Bronchial epithelial cell (primary cell): ENCODE measurements around the gene ZMYND8. TPM values are rescaled to one million over a fixed set of nuclear protein-coding genes. Genes with fewer than 3 reads are reported as not detected.

Source experiments
- DNase-seq: peaks from one replicate; pipeline ENCODE4 v3.0.0-alpha.2; 2010; ENCODE audit warnings: low read depth
- FAIRE-seq: peaks from 2 replicates; lab custom pipeline; 2011; peaks lifted over from hg19 to GRCh38; lab: Jason Lieb, UNC
- H3K27me3 ChIP-seq: 2 replicates; pipeline ENCODE4 v1.5.1; 2011; ENCODE audit warnings: low read length; ENCODE audit not compliant: control insufficient read depth, insufficient read depth
- H3K36me3 ChIP-seq: 2 replicates; pipeline ENCODE4 v1.5.1; 2011; ENCODE audit warnings: low read length; ENCODE audit not compliant: control insufficient read depth, insufficient read depth
- H3K4me3 ChIP-seq: 2 replicates; pipeline ENCODE4 v1.5.1; 2011; ENCODE audit warnings: mild to moderate bottlenecking, low read depth, low read length, control low read depth
- total RNA-seq: library from RNA; depleted of rRNA; stranded (reverse); fragments of >200 nt; gene quantifications from 2 replicates; pipeline ENCODE4 v1.2.1, GENCODE V29; 2014
- TF ChIP-seq, protein P1 (sequence below): IDR thresholded peaks from 2 replicates; pipeline ENCODE4 v1.5.1; 2011; ENCODE audit warnings: mild to moderate bottlenecking, moderate library complexity, low read length, control low read depth, inconsistent platforms; ENCODE audit not compliant: insufficient read depth, severe bottlenecking

ZMYND8 gene
- total RNA-seq, 1 donor from 2014 or later = 13.4 TPM

- FAIRE-seq (no peak), DNase-seq (no peak)
- no peak overlapping the region for H3K4me3 ChIP-seq
- TF ChIP-seq, protein P1, sequence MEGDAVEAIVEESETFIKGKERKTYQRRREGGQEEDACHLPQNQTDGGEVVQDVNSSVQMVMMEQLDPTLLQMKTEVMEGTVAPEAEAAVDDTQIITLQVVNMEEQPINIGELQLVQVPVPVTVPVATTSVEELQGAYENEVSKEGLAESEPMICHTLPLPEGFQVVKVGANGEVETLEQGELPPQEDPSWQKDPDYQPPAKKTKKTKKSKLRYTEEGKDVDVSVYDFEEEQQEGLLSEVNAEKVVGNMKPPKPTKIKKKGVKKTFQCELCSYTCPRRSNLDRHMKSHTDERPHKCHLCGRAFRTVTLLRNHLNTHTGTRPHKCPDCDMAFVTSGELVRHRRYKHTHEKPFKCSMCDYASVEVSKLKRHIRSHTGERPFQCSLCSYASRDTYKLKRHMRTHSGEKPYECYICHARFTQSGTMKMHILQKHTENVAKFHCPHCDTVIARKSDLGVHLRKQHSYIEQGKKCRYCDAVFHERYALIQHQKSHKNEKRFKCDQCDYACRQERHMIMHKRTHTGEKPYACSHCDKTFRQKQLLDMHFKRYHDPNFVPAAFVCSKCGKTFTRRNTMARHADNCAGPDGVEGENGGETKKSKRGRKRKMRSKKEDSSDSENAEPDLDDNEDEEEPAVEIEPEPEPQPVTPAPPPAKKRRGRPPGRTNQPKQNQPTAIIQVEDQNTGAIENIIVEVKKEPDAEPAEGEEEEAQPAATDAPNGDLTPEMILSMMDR = no peak
- peaks cover 8% of the 10 kb centered on the region for H3K36me3 ChIP-seq
- no peaks in the 10 kb centered on the region for H3K27me3 ChIP-seq
Observed at GRCh38 chr20:47173596-47174216, 182.8 kb downstream of the ZMYND8 start.

- FAIRE-seq = no peak
- no peak for DNase-seq
- no peak overlapping the region for H3K4me3 ChIP-seq
- no peaks in the 10 kb centered on the region for H3K27me3 ChIP-seq
- H3K36me3 ChIP-seq = peaks cover 8% of the 10 kb centered on the region
- TF ChIP-seq, protein P1 = no peak
Observed at GRCh38 chr20:47172579-47172978, 183.9 kb downstream of the ZMYND8 start.

GRCh38 chr20:47167846-47168245 lies 188.7 kb downstream of the ZMYND8 start:
- TF ChIP-seq, protein P1 = no peak
- no peak for DNase-seq
- peaks cover 5% of the 10 kb centered on the region for H3K36me3 ChIP-seq
- H3K4me3 ChIP-seq = no peak overlapping the region
- H3K27me3 ChIP-seq = no peaks in the 10 kb centered on the region
- no peak for FAIRE-seq

GRCh38 chr20:47165376-47165865 lies 191.1 kb downstream of the ZMYND8 start:
- TF ChIP-seq, protein P1 = no peak
- H3K36me3 ChIP-seq = no peaks in the 10 kb centered on the region
- FAIRE-seq (no peak), DNase-seq (no peak)
- H3K27me3 ChIP-seq = no peaks in the 10 kb centered on the region
- H3K4me3 ChIP-seq = no peak overlapping the region

GRCh38 chr20:47164140-47164539 lies 192.4 kb downstream of the ZMYND8 start:
- no peaks in the 10 kb centered on the region for H3K36me3 ChIP-seq
- no peak overlapping the region for H3K4me3 ChIP-seq
- FAIRE-seq = no peak
- DNase-seq = no peak
- no peaks in the 10 kb centered on the region for H3K27me3 ChIP-seq
- TF ChIP-seq, protein P1 = no peak

- FAIRE-seq (no peak), DNase-seq (no peak)
- H3K27me3 ChIP-seq = no peaks in the 10 kb centered on the region
- TF ChIP-seq, protein P1 = no peak
- no peaks in the 10 kb centered on the region for H3K36me3 ChIP-seq
- H3K4me3 ChIP-seq = no peak overlapping the region
Observed at GRCh38 chr20:47161411-47161810, 195.1 kb downstream of the ZMYND8 start.
